Raji (cell line): ENCODE data around the gene NAALADL2.

ENCODE experiments used
- POLR2A ChIP-seq: IDR thresholded peaks from 2 replicates; pipeline ENCODE4 v1.6.1; 2011; ENCODE audit warnings: low read depth, low read length, control low read depth; ENCODE audit not compliant: insufficient read depth

The NAALADL2 gene

GRCh38 chr3:174945951-174946350, 86.8 kb downstream of the NAALADL2 start:
- TF ChIP-seq POLR2A, result no peak

DNA sequence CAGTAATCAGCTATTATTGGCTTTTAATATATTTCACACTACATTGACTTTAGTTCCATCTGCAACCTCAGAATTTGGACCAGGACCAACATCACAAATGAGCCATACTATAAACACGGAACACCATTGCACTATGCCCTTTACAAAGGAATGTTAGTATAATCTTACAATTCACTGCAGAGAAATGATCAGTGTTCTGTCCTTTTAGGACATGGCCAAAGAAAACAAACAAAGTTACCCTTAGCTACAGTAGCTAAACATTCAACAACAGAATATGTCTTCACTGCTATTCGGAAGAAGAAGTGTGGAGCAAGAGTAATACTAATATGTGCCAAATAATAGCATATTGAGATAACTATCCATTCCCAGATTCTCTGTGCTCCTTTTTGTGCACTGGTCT, 90.4 kb downstream of the NAALADL2 start:
- no peak for TF ChIP-seq POLR2A

DNA sequence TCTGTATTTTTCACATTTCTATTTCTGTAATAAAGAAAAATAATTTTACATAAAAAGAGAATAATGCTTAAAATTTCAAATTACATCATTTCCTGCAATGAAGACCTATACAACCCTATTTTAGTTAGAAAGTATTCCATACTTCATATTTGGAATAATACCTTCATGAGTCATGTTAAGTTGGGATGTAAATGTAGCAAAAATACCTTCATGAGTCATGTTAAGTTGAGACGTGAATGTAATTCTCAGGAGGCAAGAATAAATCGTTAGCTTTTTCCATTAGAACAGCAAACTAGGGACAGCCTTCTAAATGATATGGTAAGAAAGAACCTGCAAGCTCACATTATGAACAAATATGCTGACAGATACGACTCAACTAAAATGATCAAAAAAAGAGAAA, 91.9 kb downstream of the NAALADL2 start:
- TF ChIP-seq POLR2A, result no peak

- no peak for TF ChIP-seq POLR2A
Observed at GRCh38 chr3:174951498-174952005, 92.4 kb downstream of the NAALADL2 start.

GRCh38 chr3:174953068-174953467, 93.9 kb downstream of the NAALADL2 start:
- TF ChIP-seq POLR2A, result no peak

- no peak for TF ChIP-seq POLR2A
Observed at GRCh38 chr3:174955513-174956016, 96.4 kb downstream of the NAALADL2 start.

- no peak for TF ChIP-seq POLR2A
Observed at GRCh38 chr3:174957081-174957480, 97.9 kb downstream of the NAALADL2 start.

DNA sequence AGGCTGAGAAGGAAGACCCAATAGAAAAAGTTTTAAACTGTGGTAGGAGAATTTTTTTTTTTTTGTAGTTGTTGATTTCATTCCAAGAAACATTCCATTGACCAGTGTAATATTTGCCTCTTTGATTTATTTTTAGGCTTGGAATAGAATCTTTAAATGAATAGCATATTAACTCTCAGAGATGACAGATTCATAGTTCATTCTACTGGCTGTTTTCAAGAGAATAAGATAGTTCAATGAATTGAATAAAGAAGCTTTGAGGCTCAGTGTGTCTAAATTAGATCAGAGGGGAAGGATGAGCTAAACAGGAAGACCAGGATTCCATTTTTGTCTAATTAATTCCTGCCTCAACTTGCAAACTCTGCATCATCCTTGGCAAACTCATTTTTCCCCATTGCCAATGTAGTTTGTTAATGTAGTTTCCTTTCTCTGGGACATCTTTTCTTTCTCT, 98.4 kb downstream of the NAALADL2 start:
- no peak for TF ChIP-seq POLR2A

- no peak for TF ChIP-seq POLR2A
Observed at GRCh38 chr3:174958671-174959328, 99.7 kb downstream of the NAALADL2 start.

- TF ChIP-seq POLR2A, result no peak
Observed at GRCh38 chr3:174959556-174960065, 100.5 kb downstream of the NAALADL2 start.

DNA sequence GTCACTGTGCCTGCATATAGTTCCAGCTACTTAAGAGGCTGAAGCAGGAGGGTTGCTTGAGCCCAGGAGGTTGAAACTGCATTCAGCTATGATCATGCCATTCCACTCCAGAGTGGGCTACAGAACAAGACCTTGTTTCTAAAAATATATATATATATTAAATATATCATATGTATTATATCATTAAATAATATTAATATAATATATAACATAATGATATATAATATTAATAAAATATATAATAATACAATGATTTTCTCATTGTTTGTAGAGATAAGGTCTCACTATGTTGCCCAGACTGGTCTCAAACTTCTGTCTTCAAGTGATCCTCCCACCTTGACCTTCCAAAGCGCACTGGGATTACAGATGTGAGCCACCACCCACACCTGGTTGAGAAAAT, 101.8 kb downstream of the NAALADL2 start:
- no peak for TF ChIP-seq POLR2A

DNA sequence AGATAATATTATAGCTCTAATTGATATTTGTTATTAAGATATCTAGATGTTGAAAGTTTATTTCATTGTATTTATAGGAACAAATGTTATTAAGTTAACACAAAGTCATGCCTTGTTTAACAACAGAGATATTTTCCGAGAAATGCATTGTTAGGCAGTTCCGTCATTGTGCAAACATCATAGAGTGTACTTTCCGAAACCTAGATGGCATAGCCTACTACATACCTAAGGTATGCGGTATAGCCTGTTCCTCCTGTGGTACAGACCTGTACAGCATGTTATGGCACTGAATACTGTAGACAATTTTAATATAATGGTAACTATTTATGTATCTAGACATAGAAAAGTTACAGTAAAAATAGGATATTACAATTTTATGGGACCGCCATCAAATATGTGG, 114.3 kb downstream of the NAALADL2 start:
- no peak for TF ChIP-seq POLR2A

- no peak for TF ChIP-seq POLR2A
Observed at GRCh38 chr3:174986685-174987084, 127.6 kb downstream of the NAALADL2 start.

DNA sequence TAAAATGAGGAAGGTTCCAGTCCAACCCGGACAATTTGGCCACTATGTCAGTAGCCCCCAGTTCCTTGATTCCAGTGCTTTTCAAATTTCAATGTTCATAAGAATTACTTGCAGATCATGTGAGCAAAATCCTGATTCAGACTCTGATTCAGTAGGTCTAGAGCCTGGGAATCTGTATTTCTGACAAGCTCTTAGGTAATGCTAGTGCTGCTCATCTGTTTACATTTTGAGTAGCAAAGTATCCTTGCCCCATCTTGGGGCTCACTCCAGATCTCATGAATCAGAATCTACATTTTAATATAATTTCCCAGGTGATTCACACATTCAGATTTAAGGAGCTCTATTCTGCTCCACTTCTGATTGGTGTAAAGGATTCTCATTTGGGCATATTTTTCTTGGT, 142.0 kb downstream of the NAALADL2 start:
- TF ChIP-seq POLR2A, result no peak

DNA sequence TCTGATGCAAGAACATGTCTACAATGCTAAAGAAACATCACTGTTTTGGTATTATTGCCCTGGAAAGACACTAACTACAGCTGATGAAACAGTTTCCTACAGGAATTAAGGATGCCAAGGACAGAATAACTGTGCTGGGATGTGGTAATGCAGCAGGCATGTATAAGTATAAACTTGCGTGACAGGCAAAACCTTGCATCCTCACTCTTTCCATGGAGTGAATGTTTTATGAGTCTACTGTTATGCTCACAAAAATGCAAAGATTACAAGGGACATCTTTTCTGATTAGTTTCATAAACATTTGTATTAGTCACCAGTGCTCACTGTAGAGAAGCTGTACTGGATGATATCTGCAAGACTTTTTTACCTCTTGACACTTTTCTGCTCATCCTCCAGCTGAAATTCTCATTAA, 143.6 kb downstream of the NAALADL2 start:
- TF ChIP-seq POLR2A, result no peak

DNA sequence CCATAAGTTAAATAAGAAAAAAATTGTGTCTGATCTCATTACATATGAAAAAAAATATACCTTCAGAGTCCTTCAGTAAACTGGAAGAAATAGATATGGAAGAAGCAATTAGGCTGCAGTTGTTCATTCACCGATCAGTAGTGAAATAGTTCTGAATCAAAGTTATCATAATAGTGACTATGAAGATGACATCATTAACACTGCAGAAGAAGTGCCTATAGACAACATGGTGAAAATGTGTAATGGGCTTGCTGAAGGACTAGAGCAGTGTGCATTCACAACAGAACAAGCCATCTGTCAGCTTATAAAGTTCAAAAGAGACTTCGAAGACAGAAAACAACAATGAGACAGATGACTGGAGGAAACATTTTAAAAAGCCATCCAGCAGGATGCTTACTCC, 144.5 kb downstream of the NAALADL2 start:
- no peak for TF ChIP-seq POLR2A
